ENCODE results near the gene SETD9.

GRCh38 chr5:56893251-56893951 lies 16.0 kb upstream of the SETD9 start:
- TF ChIP-seq CTCF (IDR thresholded peaks at IDR 0.05; ENCODE audit: insufficient read depth, low read depth, low read length), result no peak
- no peak for TF ChIP-seq EZH2 (IDR thresholded peaks at IDR 0.05; ENCODE audit: insufficient read depth, low read length)

All from astrocyte (in vitro differentiated cells and primary cell).